HG02938 (cell line): Measurements from ENCODE around the gene CEP192.
"Not testable (repeated sequence)": the region's sequence is repeated elsewhere in the genome, so short reads cannot be mapped to it uniquely, and the experiment has no call there.

ENCODE experiments used
- ATAC-seq: cut with Tn5 transposase; IDR thresholded peaks from one replicate; pipeline ENCODE4 v1.9.1; 2021; ENCODE audit warnings: mild to moderate bottlenecking, moderate library complexity; ENCODE audit not compliant: unreplicated experiment

Gene CEP192

GRCh38 chr18:13022644-13023043, 31.5 kb downstream of the CEP192 start:
- ATAC-seq: no peak

- no peak for ATAC-seq
Measured at GRCh38 chr18:13025233-13025632, 34.1 kb downstream of the CEP192 start.

- no peak for ATAC-seq
Measured at GRCh38 chr18:13026583-13027270, 35.6 kb downstream of the CEP192 start.

GRCh38 chr18:13028869-13029268, 37.7 kb downstream of the CEP192 start:
- no peak for ATAC-seq

GRCh38 chr18:13032173-13032572, 41.0 kb downstream of the CEP192 start:
- no peak for ATAC-seq

- ATAC-seq: no peak
Measured at GRCh38 chr18:13035249-13035914, 44.2 kb downstream of the CEP192 start.

- ATAC-seq: no peak
Measured at GRCh38 chr18:13036622-13037320, 45.6 kb downstream of the CEP192 start.

- no peak for ATAC-seq
Measured at GRCh38 chr18:13039806-13040205, 48.6 kb downstream of the CEP192 start.

- ATAC-seq: no peak
Measured at GRCh38 chr18:13043066-13043465, 51.9 kb downstream of the CEP192 start.

GRCh38 chr18:13048061-13048595, 57.0 kb downstream of the CEP192 start:
- no peak for ATAC-seq

GRCh38 chr18:13051159-13051558, 60.0 kb downstream of the CEP192 start:
- no peak for ATAC-seq

GRCh38 chr18:13051950-13052349, 60.8 kb downstream of the CEP192 start:
- ATAC-seq: peak; percentile 58

- ATAC-seq: no peak
Measured at GRCh38 chr18:13054336-13054735, 63.2 kb downstream of the CEP192 start.

- no peak for ATAC-seq
Measured at GRCh38 chr18:13061630-13062189, 70.5 kb downstream of the CEP192 start.

GRCh38 chr18:13067124-13067523, 76.0 kb downstream of the CEP192 start:
- no peak for ATAC-seq

- ATAC-seq: no peak
Measured at GRCh38 chr18:13067966-13068365, 76.8 kb downstream of the CEP192 start.

GRCh38 chr18:13070460-13070859, 79.3 kb downstream of the CEP192 start:
- ATAC-seq: no peak

- ATAC-seq: no peak
Measured at GRCh38 chr18:13076886-13077285, 85.7 kb downstream of the CEP192 start.

GRCh38 chr18:13077473-13077872, 86.3 kb downstream of the CEP192 start:
- no peak for ATAC-seq

GRCh38 chr18:13078065-13078464, 86.9 kb downstream of the CEP192 start:
- ATAC-seq: not testable (repeated sequence)

GRCh38 chr18:13086906-13087305, 95.7 kb downstream of the CEP192 start:
- ATAC-seq: no peak
